Right lobe of liver (tissue), 6 donors: ENCODE data around the gene UGT2B28. TPM values are rescaled to one million over a fixed set of nuclear protein-coding genes. Genes with fewer than 3 reads are reported as not detected.
"Not testable (repeated sequence)": the region's sequence is repeated elsewhere in the genome, so short reads cannot be mapped to it uniquely, and the experiment has no call there.

Experiments
- ATAC-seq, 4 donors: fragments of 200-7000 bp; cut with Tn5 transposase; one replicate each; pipeline ENCODE4 v1.9.1; 2020; ENCODE audit warnings: mild to moderate bottlenecking in 4 of 4, moderate library complexity in 4 of 4
- DNase-seq, 3 donors: peaks; one replicate each; pipeline ENCODE4 v3.0.0-alpha.2; 2020
- H3K27ac ChIP-seq, 3 donors: fragments of 200-600 bp; one replicate each; pipeline ENCODE4 v1.8.0; 2022
- H3K27me3 ChIP-seq, 2 donors: fragments of 200-600 bp; one replicate each; pipeline ENCODE4 v1.8.0; 2022
- H3K36me3 ChIP-seq, 4 donors: fragments of 200-600 bp; sonication (generic) in 1 of 4; one replicate each; pipeline versions ENCODE4 v1.5.1 to v1.8.0; 2017 to 2022; ENCODE audit warnings: control low read depth in 1 of 4
- H3K4me1 ChIP-seq, 4 donors: fragments of 200-600 bp; sonication (generic) in 1 of 4; one replicate each; pipeline versions ENCODE4 v1.5.1 to v1.8.0; 2017 to 2022; ENCODE audit warnings: control low read depth in 1 of 4
- H3K4me3 ChIP-seq, 3 donors: fragments of 200-600 bp; one replicate each; pipeline ENCODE4 v1.8.0; 2022
- H3K9me3 ChIP-seq, 4 donors: fragments of 200-600 bp; sonication (generic) in 1 of 4; one replicate each; pipeline versions ENCODE4 v1.5.1 to v1.8.0; 2017 to 2022; ENCODE audit warnings: control low read depth in 1 of 4
- POLR2A ChIP-seq: fragments of 450-650 bp; IDR thresholded peaks from one replicate; pipeline ENCODE4 v1.6.1; 2017; ENCODE audit warnings: antibody characterized with exemption, mild to moderate bottlenecking
- WGBS: methylation state at CpG from one replicate; pipeline ENCODE4 v1.1.6; 2018; ENCODE audit warnings: low coverage, low lambda C conversion rate; ENCODE audit not compliant: insufficient coverage; ENCODE audit errors: missing lambda C conversion rate; 5-methylcytosine and 5-hydroxymethylcytosine counted together
- intact Hi-C, 2 donors: fragments of 100-400 bp; cut with DNase I; formaldehyde crosslinking; loops; one replicate each; pipeline versions ENCODE4 v1.11.2 to v1.14.1; 2022
- total RNA-seq, 6 experiments: library from RNA; depleted of rRNA in 2 of 6; stranded (reverse); fragments of >200 nt in 2 of 6; fragmentation: NEBNext Ultra II Directional in 3 of 6; extraction: Animal tissue kit (Norgen Biotek cat#: 25700) in 3 of 6; gene quantifications; one replicate each; pipeline versions ENCODE4 v1.1.0 to v1.2.4, GENCODE V29; 2016 to 2023
- TF ChIP-seq, protein P1 (sequence below), 4 donors: fragments of 200-600 bp in 3 of 4; fragments of 450-650 bp in 1 of 4; IDR thresholded peaks; one replicate each; pipeline versions ENCODE4 v1.5.1 to v1.8.0; 2016 to 2022; ENCODE audit warnings: antibody characterized with exemption in 4 of 4, mild to moderate bottlenecking in 2 of 4
- donor health status: DM: no; HTN: yes; CAD: no.
- donor health status: DM: no; HTN: no; CAD: no.
- donor health status: DM: no; HTN: no; CAD: no.
- donor health status: DM: no; HTN: yes; CAD: no.
- donor health status: DM: no; HTN: yes; CAD: no.

Gene UGT2B28
- total RNA-seq, 6 experiments from 2014 or later: not detected

DNA sequence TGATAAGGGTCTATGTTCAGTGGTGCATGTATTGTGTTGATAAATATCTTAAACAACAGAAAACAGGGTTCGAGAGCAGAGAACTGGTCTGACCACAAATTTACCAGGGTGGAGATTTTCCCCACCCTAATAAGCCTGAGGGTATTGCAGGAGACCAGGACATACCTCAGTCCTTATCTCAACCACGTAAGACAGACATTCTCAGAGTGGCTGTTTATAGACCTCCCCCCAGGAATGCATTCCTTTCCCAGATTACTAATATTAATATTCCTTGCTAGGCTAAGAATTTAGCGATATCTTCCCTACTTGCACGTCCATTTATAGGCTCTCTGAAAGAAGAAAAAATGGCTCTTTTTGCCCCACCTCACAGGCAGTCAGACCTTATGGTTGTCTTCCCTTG lies 16.1 kb downstream of the UGT2B28 start:
- DNase-seq, H3K4me1 ChIP-seq, intact Hi-C loops, H3K9me3 ChIP-seq, H3K27me3 ChIP-seq, ATAC-seq, H3K36me3 ChIP-seq, H3K27ac ChIP-seq, H3K4me3 ChIP-seq: not testable (repeated sequence)
- 64% methylated on average over 4 of the region's 4 CpGs for WGBS

DNA sequence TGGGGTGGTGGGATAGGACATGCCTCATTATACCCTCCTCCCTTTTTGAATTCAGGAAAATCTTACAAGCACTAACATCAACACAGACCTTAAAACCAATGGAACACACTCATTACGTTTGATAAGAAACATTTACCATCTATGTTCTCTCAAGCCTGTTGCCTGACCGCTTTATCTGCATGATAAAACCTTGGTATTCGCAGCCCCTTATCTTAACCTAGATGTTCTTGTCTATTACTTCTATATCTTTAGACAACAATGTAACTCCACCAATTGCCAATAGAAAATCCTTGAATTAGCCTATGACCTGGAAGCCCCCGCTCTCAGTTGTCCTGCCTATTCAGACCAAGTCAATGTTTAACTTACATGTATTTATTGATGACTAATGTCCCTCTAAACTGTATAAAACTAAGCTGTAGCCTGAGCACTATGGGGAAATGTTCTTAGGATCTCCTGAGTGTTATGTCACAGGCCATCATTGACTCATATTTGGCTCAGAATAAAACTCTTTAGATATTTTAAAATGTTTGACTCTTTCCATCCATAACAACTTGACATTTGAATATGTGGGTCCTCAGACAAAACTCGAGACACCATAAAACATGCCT lies 28.3 kb downstream of the UGT2B28 start:
- intact Hi-C loops, DNase-seq: not testable (repeated sequence)

DNA sequence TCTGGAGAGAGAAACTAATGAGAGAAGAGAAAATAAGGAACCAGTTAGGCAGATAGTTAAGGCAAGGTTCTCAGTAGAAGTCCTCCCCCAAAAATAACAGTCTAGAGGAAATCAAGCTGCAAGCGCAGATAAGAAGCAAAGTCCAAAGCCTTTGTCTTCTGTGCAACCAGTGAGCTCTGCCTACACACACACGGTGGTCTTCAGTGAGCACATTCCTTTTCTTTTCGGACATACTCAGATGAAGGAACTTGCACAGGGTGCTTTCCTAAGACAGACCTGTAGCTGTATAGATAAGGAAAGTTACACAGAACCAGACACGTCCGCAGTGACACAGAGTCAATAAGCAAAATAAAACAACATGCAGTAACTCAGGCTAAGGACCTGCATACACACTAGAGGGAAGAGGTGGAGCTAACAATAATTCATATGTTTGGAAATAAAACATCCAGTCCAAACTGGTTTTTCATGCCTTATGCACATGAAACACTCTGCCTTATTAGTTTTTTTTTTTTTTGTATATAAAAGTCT lies 29.3 kb downstream of the UGT2B28 start:
- ATAC-seq: peak in 2 of 4 donors; percentile 23 to 84
- H3K27ac ChIP-seq, DNase-seq, H3K27me3 ChIP-seq, H3K9me3 ChIP-seq, H3K4me1 ChIP-seq, H3K4me3 ChIP-seq, H3K36me3 ChIP-seq: not testable (repeated sequence)
- 24% methylated on average over 5 of the region's 5 CpGs for WGBS
- intact Hi-C loops: loop anchor here in 1 of 2 donors (10.0 kb wide), 1 partner anchor 305 kb away; no protein-coding TSS in a partner anchor

More for the DNA sequence above, 28.3 kb downstream of the UGT2B28 start:
- H3K27me3 ChIP-seq, H3K27ac ChIP-seq, H3K4me3 ChIP-seq, H3K36me3 ChIP-seq, H3K9me3 ChIP-seq, H3K4me1 ChIP-seq: not testable (repeated sequence)
- ATAC-seq: peak in 2 of 4 donors; percentile 41 to 77
- WGBS: 69% methylated on average over 5 of the region's 5 CpGs

DNA sequence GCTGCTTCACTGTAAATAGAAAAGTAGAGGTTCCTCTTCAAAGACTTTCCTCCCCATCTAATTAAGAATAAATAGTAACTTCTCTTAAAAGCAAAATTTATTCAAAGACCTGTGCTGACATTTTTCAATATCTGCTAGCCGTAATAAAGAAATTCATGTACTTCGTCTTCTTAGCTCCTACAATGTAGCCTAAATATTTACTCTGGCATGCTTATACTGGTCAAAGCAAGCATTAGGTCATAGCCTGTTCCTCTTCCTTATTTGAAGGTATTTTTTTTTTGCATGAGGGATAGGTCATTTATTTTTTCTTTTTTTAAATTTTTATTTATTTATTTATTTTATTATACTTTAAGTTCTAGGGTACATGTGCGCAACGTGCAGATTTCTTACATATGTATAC lies 30.0 kb downstream of the UGT2B28 start:
- not testable (repeated sequence) for DNase-seq, H3K4me1 ChIP-seq, H3K36me3 ChIP-seq, H3K4me3 ChIP-seq, H3K27me3 ChIP-seq, H3K9me3 ChIP-seq, H3K27ac ChIP-seq
- intact Hi-C loops: loop anchor here in 1 of 2 donors (10.0 kb wide), 1 partner anchor 305 kb away; no protein-coding TSS in a partner anchor
- ATAC-seq: peak in 1 of 4 donors; percentile 67
- WGBS: 75% methylated on average over 4 of the region's 4 CpGs

DNA sequence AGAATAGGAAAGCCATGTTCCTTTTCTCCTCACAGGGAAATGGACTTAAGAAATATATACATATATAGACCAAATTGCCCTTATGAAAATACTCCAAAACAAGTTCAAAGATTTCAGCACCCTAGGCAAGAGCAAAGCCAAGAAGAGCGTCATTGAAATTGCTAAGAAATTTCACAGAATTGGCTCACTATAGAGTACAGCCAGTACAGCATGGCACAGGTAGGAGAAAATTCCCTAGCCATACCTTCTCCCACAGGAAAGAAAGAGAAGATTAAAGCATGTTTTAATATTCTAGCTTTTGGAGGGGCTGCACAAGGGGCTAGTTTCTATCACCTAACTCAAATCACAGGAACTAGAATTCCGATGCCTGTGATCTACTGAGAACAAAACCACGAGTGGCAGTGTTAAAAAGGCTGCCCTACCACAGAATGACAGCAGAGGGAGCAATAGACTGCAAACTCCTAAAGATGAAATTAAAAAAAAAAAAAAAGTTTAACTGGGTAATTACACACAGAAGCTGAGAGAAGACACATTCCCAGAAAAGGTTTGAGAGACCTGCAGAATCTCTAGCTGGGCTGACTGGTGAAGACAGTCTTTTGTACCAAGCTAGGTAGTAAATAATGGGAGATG lies 37.5 kb downstream of the UGT2B28 start:
- DNase-seq: peak in 1 of 3 donors; percentile 48
- H3K4me1 ChIP-seq, H3K36me3 ChIP-seq, H3K27me3 ChIP-seq, H3K9me3 ChIP-seq, H3K27ac ChIP-seq: not testable (repeated sequence)
- TF ChIP-seq, protein P1, sequence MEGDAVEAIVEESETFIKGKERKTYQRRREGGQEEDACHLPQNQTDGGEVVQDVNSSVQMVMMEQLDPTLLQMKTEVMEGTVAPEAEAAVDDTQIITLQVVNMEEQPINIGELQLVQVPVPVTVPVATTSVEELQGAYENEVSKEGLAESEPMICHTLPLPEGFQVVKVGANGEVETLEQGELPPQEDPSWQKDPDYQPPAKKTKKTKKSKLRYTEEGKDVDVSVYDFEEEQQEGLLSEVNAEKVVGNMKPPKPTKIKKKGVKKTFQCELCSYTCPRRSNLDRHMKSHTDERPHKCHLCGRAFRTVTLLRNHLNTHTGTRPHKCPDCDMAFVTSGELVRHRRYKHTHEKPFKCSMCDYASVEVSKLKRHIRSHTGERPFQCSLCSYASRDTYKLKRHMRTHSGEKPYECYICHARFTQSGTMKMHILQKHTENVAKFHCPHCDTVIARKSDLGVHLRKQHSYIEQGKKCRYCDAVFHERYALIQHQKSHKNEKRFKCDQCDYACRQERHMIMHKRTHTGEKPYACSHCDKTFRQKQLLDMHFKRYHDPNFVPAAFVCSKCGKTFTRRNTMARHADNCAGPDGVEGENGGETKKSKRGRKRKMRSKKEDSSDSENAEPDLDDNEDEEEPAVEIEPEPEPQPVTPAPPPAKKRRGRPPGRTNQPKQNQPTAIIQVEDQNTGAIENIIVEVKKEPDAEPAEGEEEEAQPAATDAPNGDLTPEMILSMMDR (IDR thresholded peaks at IDR 0.05): peak; percentile 55 to 69 (median 64)
- peak overlapping the region in 1 of 3 donors; percentile 2 for H3K4me3 ChIP-seq
- intact Hi-C loops: loop anchor here in 1 of 2 donors (10.0 kb wide), 1 partner anchor 297 kb away; no protein-coding TSS in a partner anchor
- peak; percentile 82 to 93 (median 91) for ATAC-seq
- 6% methylated on average over 3 of the region's 3 CpGs for WGBS

DNA sequence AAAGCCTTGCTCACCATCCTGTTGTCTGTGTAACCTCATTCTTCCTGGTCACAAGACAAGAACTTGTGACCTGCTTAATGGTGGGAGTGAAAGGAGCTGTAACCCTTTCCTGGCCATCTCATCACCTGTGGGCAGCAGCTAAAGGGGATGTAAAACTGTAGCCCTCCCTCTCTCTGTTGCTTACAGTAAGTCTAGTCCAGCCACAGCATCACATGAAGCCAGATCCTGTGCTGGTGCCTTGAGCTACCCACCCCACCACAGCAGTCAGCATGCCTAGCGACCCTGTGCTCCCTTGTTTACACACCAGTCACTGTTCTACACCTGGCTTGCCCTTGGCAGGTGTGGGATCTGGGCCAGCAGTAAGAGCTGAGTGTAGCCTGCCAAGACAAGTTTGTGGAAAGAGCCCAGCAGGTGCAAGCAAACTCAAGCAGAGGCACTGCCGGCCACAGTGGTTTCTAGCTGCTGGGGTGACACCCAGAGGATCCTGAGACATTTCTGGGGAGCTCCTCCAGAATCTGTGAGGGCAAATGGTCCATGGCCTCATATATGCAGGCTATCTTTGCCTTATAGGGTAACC lies 41.0 kb downstream of the UGT2B28 start:
- Histone ChIP-seq H3K9me3 (no peaks in the 10 kb centered on the region), H3K4me3 (no peak overlapping the region), H3K4me1 (peaks cover 0 to 7% (median 0%) of the 10 kb centered on the region in 4 donors), H3K36me3 (no peaks in the 10 kb centered on the region), H3K27me3 (no peaks in the 10 kb centered on the region), H3K27ac (no peak overlapping the region)
- intact Hi-C loops: no loop called here
- ATAC-seq: peak; percentile 67 to 84 (median 76)
- WGBS: 17% methylated on average over 1 of the region's 2 CpGs
- DNase-seq: peak; percentile 27 to 71 (median 61)
- TF ChIP-seq, protein P1 (IDR thresholded peaks at IDR 0.05): no peak
- TF ChIP-seq POLR2A: no peak
